ENCODE results near the gene S100A16. TPM values are rescaled to one million over a fixed set of nuclear protein-coding genes. Genes with fewer than 3 reads are reported as not detected.
A peak's percentile ranks its signal among the peaks of the same experiment; 100 is the strongest.

The S100A16 gene
- total RNA-seq, 1 experiment from 2014 or later: 1,014 TPM

GRCh38 chr1:153624965-153625611 is 12.2 kb upstream of the S100A16 start:
- CTCF ChIA-PET: interaction anchor here (0.6 to 9.3 kb wide), 10 partner anchors 9 to 272 kb away, joined by 3 to 195 read pairs (median 5); partner anchors contain the start of genes CHTOP, S100A14 and S100A16
- H3K4me3 Mint-ChIP-seq (ENCODE audit: unreplicated experiment): peak overlapping the region; percentile 84
- BruUV-seq (replicated peaks): no TSS peak
- H3K36me3 Mint-ChIP-seq (ENCODE audit: insufficient read depth, unreplicated experiment): peaks cover 43% of the 10 kb centered on the region
- no peak for DNase-seq (ENCODE audit: unreplicated experiment)
- peaks cover 31% of the 10 kb centered on the region for H3K4me1 Mint-ChIP-seq (ENCODE audit: insufficient read depth, unreplicated experiment)
- no peaks in the 10 kb centered on the region for H3K27me3 Mint-ChIP-seq (ENCODE audit: insufficient read depth, unreplicated experiment)
- intact Hi-C loops (cut with micrococcal nuclease): no loop called here
- POLR2A ChIA-PET: interaction anchor here (1.3 to 46.1 kb wide), 3 partner anchors 9 to 55 kb away, joined by 3 to 1272 read pairs (median 1272); partner anchors contain the start of genes CHTOP, S100A1, S100A13 and S100A14
- H3K27ac Mint-ChIP-seq (ENCODE audit: low read depth, unreplicated experiment): no peak overlapping the region
- TF ChIP-seq CTCF (IDR thresholded peaks at IDR 0.05; ENCODE audit: unreplicated experiment): no peak
- no peaks in the 10 kb centered on the region for H3K9me3 Mint-ChIP-seq (ENCODE audit: unreplicated experiment)

GRCh38 chr1:153623101-153623500 is 10.2 kb upstream of the S100A16 start:
- Mint-ChIP-seq H3K4me3 (ENCODE audit: unreplicated experiment) (no peak overlapping the region), H3K4me1 (ENCODE audit: insufficient read depth, unreplicated experiment) (peaks cover 31% of the 10 kb centered on the region), H3K27ac (ENCODE audit: low read depth, unreplicated experiment) (no peak overlapping the region), H3K9me3 (ENCODE audit: unreplicated experiment) (no peaks in the 10 kb centered on the region), H3K36me3 (ENCODE audit: insufficient read depth, unreplicated experiment) (peaks cover 61% of the 10 kb centered on the region), H3K27me3 (ENCODE audit: insufficient read depth, unreplicated experiment) (no peaks in the 10 kb centered on the region)
- no TSS peak for BruUV-seq (replicated peaks)
- intact Hi-C loops (cut with micrococcal nuclease): no loop called here
- ChIA-PET CTCF (interaction anchor here (0.6 to 9.3 kb wide), 5 partner anchors 8 to 1200 kb away, joined by 3 to 195 read pairs (median 4); partner anchors contain the start of genes S100A14 and S100A16), POLR2A (interaction anchor here (0.9 to 46.1 kb wide), 3 partner anchors 8 to 48 kb away, joined by 3 to 1272 read pairs (median 1272); partner anchors contain the start of genes CHTOP, S100A1, S100A13 and S100A14)
- DNase-seq (ENCODE audit: unreplicated experiment): no peak
- no peak for TF ChIP-seq CTCF (IDR thresholded peaks at IDR 0.05; ENCODE audit: unreplicated experiment)

- BruUV-seq (replicated peaks): no TSS peak
- intact Hi-C loops (cut with micrococcal nuclease): loop anchor here (5.0 kb wide), 1 partner anchor 368 kb away; the partner anchor contains the start of gene RAB13
- no peaks in the 10 kb centered on the region for H3K27me3 Mint-ChIP-seq (ENCODE audit: insufficient read depth, unreplicated experiment)
- no peak for TF ChIP-seq CTCF (IDR thresholded peaks at IDR 0.05; ENCODE audit: unreplicated experiment)
- H3K36me3 Mint-ChIP-seq (ENCODE audit: insufficient read depth, unreplicated experiment): peaks cover 52% of the 10 kb centered on the region
- CTCF ChIA-PET: interaction anchor here (0.7 to 11.8 kb wide), 10 partner anchors 9 to 267 kb away, joined by 3 to 214 read pairs (median 5); partner anchors contain the start of genes CHTOP, S100A1, S100A13 and SNAPIN
- no peak overlapping the region for H3K27ac Mint-ChIP-seq (ENCODE audit: low read depth, unreplicated experiment)
- H3K4me1 Mint-ChIP-seq (ENCODE audit: insufficient read depth, unreplicated experiment): peaks cover 49% of the 10 kb centered on the region
- no peaks in the 10 kb centered on the region for H3K9me3 Mint-ChIP-seq (ENCODE audit: unreplicated experiment)
- no peak for DNase-seq (ENCODE audit: unreplicated experiment)
- no peak overlapping the region for H3K4me3 Mint-ChIP-seq (ENCODE audit: unreplicated experiment)
- POLR2A ChIA-PET: interaction anchor here (1.0 to 46.1 kb wide), 7 partner anchors 4 to 104 kb away, joined by 3 to 1272 read pairs (median 108); partner anchors contain the start of genes CHTOP, ILF2, S100A1 and S100A13
Measured at GRCh38 chr1:153619171-153619570, 6.2 kb upstream of the S100A16 start.

GRCh38 chr1:153617663-153618062 is 4.7 kb upstream of the S100A16 start:
- H3K27ac Mint-ChIP-seq (ENCODE audit: low read depth, unreplicated experiment): peak overlapping the region; percentile 76
- DNase-seq (ENCODE audit: unreplicated experiment): peak; percentile 86

More at GRCh38 chr1:153617663-153618062, 4.7 kb upstream of the S100A16 start:
- ChIA-PET POLR2A (interaction anchor here (0.8 to 46.1 kb wide), 11 partner anchors 2 to 360 kb away, joined by 3 to 1272 read pairs (median 61); partner anchors contain the start of genes CHTOP, JTB, S100A1 and S100A13), CTCF (interaction anchor here (0.6 to 11.8 kb wide), 26 partner anchors 10 to 1619 kb away, joined by 3 to 214 read pairs (median 4); partner anchors contain the start of genes CHTOP, S100A1, S100A13 and SNAPIN)
- peak overlapping the region; percentile 90 for H3K4me3 Mint-ChIP-seq (ENCODE audit: unreplicated experiment)
- peaks cover 37% of the 10 kb centered on the region for H3K36me3 Mint-ChIP-seq (ENCODE audit: insufficient read depth, unreplicated experiment)
- no peaks in the 10 kb centered on the region for H3K27me3 Mint-ChIP-seq (ENCODE audit: insufficient read depth, unreplicated experiment)
- BruUV-seq (replicated peaks): no TSS peak
- H3K9me3 Mint-ChIP-seq (ENCODE audit: unreplicated experiment): no peaks in the 10 kb centered on the region
- intact Hi-C loops (cut with micrococcal nuclease): loop anchor here (1.0 to 5.0 kb wide), 3 partner anchors 45 to 370 kb away; partner anchors contain the start of gene RAB13
- peaks cover 47% of the 10 kb centered on the region for H3K4me1 Mint-ChIP-seq (ENCODE audit: insufficient read depth, unreplicated experiment)
- peak; percentile 90 for TF ChIP-seq CTCF (IDR thresholded peaks at IDR 0.05; ENCODE audit: unreplicated experiment)

All from MCF 10A (cell line).